GM20431 (cell line): ENCODE measurements around the gene COA5.

ENCODE experiments used
- in situ Hi-C: fragments of 300-500 bp; cut with MseI, MboI; formaldehyde crosslinking; loops from one replicate; pipeline ENCODE4 v1.15.0; 2020; ENCODE audit warnings: low sequenced_read_pairs; ENCODE audit not compliant: unreplicated experiment

COA5 gene

DNA sequence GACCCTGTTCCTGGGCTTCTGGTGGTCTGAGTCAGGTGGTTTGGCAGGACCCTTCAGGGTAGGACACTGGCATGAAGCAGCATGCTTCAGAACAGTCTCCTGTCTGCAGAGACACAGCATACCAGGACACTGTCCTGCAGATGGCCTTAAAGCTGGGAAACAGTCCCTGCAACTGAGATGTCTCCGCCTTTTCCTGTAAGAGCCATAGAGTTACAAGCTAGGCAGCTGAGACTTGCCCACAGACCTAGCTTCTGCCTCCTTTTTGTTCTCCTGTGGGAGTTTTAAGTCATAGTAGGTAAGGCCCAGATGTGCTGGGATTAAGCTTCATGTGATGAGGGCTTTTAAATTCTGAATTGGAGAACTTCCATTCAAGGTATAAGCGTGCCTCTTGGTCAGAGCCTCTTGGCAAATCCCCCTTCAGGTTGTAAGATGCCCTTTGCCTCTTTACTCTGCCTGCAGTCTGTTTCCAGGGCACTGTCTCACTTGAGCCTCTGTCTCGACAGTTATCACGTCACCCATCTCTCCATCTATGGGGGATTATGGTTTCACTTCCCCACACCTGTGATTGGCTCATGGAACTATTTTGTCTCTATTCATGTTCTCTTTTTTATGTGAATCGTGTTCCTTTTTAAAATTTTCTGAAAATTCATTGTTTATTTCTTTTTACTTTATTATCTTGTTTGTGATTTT, 51.8 kb downstream of the COA5 start:
- in situ Hi-C loops = no loop called here

- in situ Hi-C loops = no loop called here
These were observed 52.6 kb downstream of the COA5 start for GRCh38 chr2:98555696-98556095.

DNA sequence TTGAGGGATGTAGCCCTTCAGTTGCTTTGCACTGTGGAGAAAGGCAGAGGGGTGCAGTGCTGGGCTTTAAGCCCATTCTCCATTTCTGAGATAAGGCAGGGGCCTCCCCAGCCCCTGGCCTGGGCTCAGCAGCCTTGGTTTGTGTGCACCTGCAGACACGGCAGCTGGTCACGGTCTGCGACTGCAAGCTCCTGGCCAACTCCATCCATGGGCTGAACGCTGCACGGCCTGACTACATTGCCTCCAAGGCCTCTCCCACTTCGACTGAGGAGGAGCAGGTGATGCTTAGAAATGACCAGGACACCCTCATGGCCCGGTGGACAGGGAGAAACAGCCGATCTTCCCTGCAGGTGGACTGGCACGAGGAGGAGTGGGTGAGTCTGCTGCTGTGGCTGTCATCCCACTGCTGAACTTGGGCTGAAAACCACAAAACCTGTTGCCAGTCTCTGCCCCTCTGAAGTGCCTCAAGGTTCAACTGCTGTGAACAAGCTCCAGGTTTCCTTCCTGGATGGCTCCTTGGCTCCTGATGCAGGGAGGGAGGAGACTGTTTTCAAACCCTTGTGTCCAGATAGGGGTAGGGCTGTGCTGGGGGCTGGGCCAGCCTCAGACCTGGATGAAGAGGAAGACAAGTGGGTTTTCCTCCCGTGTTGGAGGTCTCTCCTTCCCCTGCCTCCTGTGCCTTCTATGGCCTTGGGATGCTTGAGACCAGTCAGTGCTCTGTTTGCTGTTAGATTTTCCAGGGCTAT, 54.0 kb downstream of the COA5 start:
- in situ Hi-C loops = no loop called here

DNA sequence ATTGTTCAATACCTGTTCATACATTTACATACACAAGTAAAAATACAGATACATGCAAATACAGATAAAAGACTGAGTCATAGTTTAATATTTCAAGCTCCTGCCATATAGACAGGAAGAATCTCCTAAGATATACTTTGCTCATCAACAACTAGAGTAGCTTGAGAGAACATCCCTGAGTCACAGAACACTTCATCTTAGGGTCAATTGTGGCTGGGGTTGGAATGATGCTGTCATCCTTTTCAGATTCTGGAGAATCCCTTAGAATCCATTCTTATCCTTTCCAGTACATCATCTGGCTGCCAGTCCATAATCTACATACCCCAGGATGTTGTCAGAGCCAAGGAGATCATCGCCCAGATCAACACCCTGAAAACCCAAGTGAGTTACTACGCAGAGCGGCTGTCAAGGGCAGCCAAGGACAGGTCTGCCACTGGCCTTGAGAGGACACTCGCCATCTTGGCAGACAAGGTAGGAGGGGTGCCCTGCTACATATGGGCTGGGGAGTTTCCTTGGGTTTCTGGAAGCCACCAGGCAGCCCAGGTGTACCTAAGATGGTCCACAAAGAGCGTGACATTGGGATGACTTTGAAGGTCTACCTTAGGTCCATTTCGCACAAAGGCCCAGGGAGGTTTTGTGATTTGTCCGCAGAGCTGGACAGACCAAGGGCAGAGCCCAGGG, 55.7 kb downstream of the COA5 start:
- in situ Hi-C loops = no loop called here

DNA sequence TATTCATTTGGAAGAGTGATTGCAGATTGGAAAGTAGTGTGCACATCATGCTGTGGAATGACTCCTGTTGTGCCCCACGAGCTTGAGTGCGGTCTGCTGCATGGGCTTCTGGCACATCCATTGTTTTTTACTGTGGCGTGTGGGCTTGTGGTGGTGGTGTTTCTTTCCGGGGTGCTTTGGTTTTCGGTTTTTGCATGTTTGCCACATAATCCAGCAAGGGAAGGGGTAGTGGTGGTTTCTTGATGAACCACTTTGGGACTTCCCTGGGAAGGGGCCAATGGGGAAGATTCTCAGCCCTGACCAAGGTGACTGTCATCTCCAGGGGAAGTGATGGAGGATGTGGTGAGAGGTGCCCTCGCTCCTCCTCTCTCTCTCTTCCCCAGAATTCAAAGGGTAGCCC, 57.0 kb downstream of the COA5 start:
- in situ Hi-C loops = no loop called here

DNA sequence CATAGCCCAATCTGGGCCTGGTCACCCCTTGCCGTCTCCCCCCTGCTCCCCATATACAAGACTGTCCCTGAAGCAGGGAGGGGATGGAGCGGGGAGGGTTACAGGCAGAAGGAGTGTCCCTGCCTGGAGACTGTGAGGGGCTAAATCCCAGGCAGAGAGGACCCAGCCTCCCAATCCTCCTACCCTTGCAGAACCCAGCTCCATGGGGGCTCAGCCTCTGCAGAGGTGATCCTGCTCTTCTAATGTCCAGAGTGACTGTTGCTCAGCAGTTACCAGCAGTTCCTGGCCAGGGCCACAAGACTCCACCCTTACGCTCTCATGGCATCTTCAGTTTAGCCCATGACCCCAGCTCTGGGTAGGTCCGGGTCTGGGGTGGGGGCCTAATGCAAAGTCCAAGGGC, 58.1 kb downstream of the COA5 start:
- in situ Hi-C loops = no loop called here
